Amniotic epithelial cell (primary cell): ENCODE data around the gene ACP3.
"Not testable (repeated sequence)": the region's sequence is repeated elsewhere in the genome, so short reads cannot be mapped to it uniquely, and the experiment has no call there.

Experiments
- DNase-seq: peaks from one replicate; pipeline ENCODE4 v3.0.0-alpha.2; 2010; ENCODE audit warnings: low read depth

ACP3 gene

GRCh38 chr3:132360717-132361116 lies 43.5 kb downstream of the ACP3 start:
- no peak for DNase-seq

GRCh38 chr3:132362329-132362728 lies 45.1 kb downstream of the ACP3 start:
- no peak for DNase-seq

DNA sequence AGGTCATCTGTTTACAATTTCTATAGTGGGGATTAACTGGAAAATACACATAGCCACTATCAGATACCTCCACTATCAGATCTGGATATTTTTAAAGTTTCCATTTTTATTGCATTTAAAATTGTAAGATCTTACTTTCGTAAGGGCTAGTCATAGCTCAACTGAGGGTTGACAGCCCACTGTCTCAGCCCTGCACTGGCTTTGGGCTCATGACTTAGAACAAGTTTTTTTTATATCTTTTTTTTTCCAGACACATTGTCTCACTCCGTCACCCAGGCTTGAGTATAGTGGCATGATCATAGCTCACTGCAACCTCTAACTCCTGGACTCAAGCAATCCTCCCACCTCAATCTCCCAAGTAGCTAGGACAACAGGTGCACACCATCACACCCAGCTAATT lies 51.3 kb downstream of the ACP3 start:
- DNase-seq = no peak

DNA sequence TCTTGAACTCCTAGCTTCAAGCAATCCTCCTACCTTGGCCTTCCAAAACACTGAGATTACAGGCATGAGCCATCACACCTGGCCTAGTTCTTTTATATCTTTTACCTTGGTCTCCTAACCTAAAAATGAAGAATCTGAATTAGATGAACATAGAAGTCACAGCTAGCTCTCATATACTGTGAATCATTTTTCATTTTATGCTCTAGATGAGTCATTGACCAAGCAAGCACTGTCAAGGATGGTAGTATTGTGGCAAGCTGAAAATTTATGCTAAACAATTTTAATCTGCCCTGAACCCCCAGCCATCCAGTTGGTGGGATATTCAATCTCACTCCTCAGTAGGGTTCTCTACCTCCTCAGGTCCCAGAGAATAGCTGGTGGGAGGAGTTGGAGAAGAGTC lies 51.8 kb downstream of the ACP3 start:
- no peak for DNase-seq

DNA sequence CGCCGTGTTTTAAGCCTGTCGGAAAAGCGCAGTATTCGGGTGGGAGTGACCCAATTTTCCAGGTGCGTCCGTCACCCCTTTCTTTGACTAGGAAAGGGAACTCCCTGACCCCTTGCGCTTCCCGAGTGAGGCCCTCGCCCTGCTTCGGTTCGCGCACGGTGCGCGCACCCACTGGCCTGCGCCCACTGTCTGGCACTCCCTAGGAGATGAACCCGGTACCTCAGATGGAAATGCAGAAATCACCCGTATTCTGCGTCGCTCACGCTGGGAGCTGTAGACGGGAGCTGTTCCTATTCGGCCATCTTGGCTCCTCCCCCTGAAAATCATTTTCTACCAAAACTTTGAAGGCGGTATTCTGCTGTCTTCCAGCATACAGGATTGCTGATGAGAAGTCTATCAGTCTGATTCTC lies 59.7 kb downstream of the ACP3 start:
- DNase-seq = not testable (repeated sequence)

GRCh38 chr3:132378048-132378762 lies 61.0 kb downstream of the ACP3 start:
- DNase-seq = no peak

DNA sequence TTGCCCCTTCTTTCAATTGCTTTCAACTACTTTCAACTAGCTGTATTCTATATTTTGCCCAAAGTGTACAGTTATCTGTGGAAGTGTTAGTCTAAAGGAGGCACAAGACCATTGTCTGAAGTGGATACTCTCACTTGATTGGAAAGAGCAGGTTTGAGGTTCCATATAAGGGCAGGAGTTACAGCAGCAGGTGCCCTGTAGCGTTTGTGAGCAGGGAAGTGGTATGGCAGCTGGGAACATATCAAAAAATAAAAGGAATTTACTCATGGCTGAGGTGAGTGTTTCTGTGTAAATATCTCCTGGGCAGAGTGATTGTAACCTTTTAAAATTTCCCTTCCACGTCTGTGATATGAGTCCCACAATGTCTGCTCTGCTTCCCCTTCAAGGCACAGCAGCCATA lies 61.6 kb downstream of the ACP3 start:
- DNase-seq = no peak

DNA sequence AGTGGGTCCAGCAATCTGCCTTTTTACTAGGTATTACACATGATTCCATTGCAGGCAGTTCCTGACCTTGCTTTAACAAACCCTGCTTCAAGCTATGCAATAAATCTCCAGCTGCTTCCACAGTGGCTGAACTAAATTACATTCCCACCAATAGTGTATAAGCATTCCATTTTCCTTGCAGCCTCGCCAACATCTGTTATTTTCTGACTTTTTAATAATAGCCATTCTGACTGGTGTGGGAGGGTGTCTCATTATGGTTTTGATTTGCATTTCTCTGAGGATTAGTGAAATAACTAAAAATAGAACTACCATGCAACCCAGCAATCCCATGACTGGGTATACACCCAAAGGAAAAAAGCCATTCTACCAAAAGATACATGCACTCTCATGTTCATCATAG lies 63.7 kb downstream of the ACP3 start:
- DNase-seq = no peak

GRCh38 chr3:132381348-132381944 lies 64.2 kb downstream of the ACP3 start:
- DNase-seq = no peak

DNA sequence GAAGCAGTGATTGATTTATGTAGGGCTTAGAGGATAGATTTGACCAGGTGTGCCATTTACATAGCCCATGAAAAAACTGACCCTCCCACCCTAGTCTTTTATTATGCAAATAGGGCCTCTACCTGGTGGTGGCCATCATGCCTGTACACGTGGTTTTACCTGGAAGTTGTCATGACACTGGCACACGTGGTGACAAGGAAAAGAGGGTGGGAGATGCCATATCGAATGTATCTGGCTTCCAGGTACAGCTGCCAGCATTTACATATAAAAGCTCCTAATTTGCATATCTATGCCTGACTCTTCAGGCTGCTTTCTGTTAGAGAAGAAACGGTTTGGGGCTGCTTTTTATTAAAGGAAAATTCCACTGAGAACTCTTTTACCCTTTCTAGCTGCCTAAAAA lies 65.1 kb downstream of the ACP3 start:
- DNase-seq = no peak

- no peak for DNase-seq
These were observed 65.5 kb downstream of the ACP3 start for GRCh38 chr3:132382688-132383194.

- no peak for DNase-seq
These were observed 69.1 kb downstream of the ACP3 start for GRCh38 chr3:132386259-132386658.

DNA sequence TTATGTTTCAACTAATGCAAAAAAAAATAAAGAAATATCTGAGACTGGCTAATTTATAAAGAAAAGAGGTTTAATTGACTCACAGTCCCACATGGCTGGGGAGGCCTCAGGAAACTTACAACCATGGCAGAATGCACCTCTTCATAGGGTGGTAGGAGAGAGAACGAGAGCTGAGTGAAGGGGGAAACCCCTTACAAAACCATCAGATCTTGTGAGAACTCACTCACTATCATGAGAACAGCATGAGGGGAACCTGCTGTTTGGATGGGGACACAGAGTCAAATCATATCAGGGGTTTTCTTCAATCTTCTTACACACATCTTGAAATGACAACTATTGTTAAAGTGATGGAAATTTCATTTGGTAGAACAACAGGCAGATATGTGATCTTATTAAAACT lies 75.5 kb downstream of the ACP3 start:
- DNase-seq = not testable (repeated sequence)

- DNase-seq = peak; percentile 37
These were observed 77.1 kb downstream of the ACP3 start for GRCh38 chr3:132394320-132394719.

DNA sequence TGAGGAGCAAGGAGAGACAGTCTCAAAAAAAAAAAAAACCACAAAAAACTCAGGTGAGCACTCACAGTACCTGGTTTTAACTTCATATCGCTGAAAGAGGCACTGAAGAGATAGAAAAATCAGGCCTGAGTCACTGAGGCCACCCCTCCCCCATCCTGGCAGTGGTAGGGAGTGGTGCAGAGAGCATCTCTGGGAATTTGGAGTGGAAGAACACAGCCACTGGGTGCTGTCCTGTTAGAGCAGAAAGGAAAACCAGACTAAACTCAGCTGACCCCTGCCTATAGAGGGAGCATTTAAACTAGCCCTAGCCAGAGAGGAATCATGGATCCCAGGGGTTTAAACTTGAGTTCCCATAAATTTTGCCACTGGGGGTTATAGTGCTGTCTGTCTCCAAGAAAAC lies 77.9 kb downstream of the ACP3 start:
- no peak for DNase-seq

- DNase-seq = no peak
These were observed 79.0 kb downstream of the ACP3 start for GRCh38 chr3:132396255-132396654.

GRCh38 chr3:132396776-132397175 lies 79.6 kb downstream of the ACP3 start:
- not testable (repeated sequence) for DNase-seq

- DNase-seq = peak; percentile 45
These were observed 82.1 kb downstream of the ACP3 start for GRCh38 chr3:132399054-132399929.

DNA sequence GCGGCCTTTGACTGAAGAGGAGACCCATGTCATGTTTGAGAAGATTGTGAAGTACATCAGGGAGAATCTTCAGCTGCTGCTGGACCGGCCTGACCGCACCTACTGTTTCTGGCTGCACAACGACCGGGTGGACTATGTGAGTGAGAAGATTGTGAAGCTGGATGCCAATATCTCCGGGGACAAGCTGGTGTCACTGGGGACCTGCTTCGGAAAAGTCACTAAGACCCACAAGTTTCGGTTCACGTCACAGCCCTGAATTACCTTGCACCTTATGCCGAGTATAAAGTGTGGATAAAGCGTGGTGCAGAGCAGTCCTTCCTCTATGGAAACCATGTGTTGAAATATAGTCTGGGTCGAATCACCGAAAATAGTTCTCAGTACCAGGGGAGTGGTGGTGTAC lies 84.0 kb downstream of the ACP3 start:
- DNase-seq = no peak

DNA sequence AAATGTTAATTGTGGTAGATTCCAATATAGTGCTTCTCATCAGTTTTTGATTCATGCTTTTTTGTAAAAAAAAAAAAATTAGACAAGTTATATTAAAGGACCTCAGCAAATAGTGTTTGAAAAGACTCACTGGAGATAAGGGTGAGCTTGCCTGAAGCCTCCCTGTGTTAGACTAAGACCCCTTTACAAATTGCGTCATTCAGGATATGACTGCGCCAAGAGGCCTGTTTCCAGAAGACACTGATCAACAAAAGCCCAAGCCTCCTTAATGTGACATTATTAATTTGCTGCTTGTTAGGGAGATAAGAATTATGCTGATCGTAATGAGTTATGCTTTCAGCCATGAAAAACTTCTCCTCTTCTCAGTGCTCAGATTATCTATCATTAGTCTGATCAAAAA lies 87.1 kb downstream of the ACP3 start:
- DNase-seq = no peak

- DNase-seq = no peak
These were observed 88.0 kb downstream of the ACP3 start for GRCh38 chr3:132405188-132405587.

DNA sequence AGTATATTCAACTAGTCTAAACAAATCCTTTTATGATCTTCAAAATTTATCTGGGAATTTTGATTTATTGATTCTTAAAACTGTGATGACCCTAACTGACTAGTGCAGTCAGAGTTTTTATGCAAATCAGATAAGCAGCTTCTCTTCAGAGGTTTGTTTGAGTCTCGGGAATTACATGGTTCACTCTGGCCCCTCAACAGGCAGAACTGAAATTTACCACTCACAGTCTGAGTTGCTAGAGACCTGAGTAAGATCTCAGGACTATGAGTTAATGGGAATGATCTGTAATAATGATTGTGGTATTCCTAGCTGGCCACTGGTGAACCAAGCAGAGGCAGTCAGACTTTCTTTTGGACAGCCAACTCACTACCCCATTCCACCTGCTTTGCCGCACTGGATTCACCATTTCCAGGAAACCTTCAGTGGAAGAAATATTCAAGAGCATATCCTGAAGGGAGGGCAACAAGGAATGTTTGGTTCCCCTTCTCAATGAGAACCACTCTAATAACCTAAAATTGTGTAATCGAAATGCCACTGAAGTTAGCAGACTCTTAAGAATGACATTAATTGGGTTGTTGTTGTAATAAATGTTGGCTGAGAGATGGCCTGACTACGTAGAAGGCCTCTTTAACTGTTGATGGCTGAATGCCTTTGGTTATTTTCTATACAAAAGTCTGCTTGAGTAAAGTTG lies 88.5 kb downstream of the ACP3 start:
- DNase-seq = no peak
